ENCODE results near the gene RPN1.

RPN1 gene

GRCh38 chr3:128648940-128649663 lies 1.5 kb downstream of the RPN1 start:
- DNase-seq = peak in 1 of 2 experiments; percentile 18

DNA sequence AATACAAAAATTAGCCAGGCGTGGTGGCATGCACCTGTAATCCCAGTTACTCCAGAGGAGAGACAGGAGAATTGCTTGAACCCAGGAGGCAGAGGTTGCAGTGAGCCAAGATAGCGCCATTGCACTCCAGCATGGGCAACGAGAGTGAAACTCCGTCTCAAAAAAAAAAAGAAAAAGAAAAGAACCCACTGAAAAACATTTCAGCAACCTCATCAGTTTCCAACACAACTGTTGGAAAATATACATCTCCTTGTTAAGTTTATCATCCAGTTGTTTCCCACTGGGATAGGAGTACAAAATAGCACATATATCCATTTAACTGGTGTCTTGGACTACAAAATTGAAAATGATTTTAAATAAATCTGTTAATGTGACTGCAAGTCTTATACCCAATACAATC lies 2.2 kb downstream of the RPN1 start:
- DNase-seq = no peak

- no peak for DNase-seq
These were observed 3.3 kb downstream of the RPN1 start for GRCh38 chr3:128647307-128647706.

DNA sequence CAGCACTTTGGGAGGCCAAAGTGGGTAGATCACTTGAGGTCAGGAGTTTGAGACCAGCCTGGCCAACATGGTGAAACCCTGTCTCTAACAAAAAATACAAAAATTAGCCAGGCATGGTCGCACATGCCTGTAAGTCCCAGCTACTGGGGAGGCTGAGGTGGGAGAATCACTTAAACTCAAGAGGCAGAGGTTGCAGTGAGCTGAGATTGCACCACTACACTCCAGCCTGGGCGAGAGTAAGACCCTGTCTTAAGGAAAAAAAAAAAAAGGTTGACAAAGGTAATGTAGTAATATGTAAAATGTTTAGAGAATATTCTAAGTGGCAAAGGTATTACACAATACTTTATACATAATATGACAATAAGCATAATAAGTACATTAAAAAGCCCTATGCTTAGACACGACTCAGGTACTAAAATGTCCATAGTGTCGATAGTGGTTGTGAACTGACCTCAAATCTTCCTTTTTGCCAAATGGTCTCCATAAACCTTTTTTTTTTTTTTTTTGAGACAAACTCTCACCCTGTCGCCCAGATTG lies 16.5 kb downstream of the RPN1 start:
- DNase-seq = no peak

DNA sequence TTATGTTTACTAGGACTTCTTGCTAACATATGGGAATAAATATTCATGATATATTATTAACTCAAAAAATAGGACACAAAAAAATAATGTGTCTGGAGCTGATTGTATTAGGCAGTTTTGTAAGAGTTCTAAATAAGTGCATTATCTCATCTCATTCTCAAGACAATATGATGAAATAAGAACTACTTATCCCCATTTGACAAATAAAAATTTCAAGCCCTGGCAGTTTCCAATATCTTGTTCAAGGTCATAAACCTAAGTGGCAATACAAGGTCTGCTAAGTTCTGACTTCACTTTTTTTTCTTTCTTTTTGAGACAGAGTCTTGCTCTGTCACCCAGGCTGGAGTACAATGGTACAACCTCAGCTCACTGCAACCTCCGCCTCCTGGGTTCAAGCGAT lies 18.3 kb downstream of the RPN1 start:
- no peak for DNase-seq

GRCh38 chr3:128629936-128630335 lies 20.7 kb downstream of the RPN1 start:
- no peak for DNase-seq

- no peak for DNase-seq
These were observed 25.1 kb downstream of the RPN1 start for GRCh38 chr3:128625409-128625945.

- peak in 1 of 2 experiments; percentile 17 for DNase-seq
These were observed 26.0 kb downstream of the RPN1 start for GRCh38 chr3:128624526-128625138.

DNA sequence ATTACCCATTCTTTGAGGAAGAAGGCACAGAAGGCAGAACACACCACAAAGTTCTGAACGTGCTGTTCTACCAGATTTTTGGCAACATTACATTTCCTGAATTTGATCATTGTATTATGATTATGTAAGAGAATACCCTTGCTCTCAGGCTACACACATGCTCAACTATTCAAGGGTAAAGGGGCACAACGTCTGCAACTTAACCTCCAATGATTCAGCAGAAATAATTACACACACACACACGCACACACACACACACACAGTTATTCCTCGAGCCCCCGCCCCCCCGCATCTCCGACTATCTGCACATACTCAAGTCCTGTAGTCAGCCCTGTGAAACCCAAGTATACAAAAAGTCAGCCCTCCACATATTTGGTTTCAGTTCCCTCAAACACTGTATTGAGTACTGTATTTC lies 26.8 kb downstream of the RPN1 start:
- no peak for DNase-seq

GRCh38 chr3:128621931-128622330 lies 28.7 kb downstream of the RPN1 start:
- DNase-seq = no peak

DNA sequence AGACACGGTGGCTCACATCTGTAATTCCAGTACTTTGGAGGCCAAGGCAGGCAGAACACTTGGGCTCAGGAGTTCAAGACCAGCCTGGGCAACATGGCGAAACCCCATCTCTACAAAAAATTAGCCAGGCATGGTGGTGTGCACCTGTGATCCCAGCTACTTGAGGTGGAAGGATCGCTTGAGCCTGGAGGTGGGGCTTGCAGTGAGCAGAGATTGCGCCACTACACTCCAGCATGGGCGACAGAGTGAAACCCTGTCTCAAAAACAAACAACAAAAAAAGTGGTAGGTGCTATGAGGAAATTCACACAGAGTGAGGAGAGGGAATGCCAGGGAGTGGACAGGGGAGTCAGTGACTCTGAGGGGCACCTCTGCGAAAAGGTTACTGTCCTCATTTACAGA lies 29.4 kb downstream of the RPN1 start:
- no peak for DNase-seq

- DNase-seq = no peak
These were observed 30.3 kb downstream of the RPN1 start for GRCh38 chr3:128620268-128620691.

DNA sequence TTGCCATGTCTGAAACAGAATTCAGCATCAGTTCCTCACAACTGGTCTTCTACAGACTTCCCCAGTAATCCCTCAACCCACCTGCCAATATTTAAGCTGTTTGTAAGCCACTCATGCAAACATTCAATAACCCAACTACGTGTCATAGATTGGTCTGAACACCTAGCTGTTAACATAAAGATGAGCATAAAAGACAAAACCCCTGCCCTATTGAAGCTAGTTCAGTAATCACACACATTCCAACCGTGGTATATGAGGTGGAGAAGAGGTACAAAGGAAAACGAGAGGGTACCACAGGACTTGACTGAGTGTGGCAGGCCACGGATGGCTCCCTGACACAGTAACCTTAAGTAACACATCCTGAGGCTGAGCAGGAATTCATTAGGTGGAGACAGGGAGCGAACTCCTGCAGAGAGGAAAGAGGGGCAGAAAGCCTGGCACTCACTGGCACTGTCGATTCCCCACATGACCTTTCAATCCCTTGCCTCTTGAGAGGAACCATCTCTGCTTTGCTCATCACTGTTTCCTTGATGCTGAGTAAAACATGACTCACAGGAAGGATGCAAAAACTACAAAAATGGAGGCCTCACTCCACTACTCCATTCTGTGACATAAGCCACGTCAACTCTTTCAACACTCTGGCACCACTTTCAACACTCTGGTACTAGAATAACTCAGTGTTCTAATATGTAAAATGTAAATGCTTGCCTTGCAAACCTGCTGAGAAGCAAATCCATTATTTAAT lies 31.3 kb downstream of the RPN1 start:
- no peak for DNase-seq

- no peak for DNase-seq
These were observed 32.3 kb downstream of the RPN1 start for GRCh38 chr3:128618398-128618726.

GRCh38 chr3:128617557-128618397 lies 32.8 kb downstream of the RPN1 start:
- peak; percentile 98 for DNase-seq

DNA sequence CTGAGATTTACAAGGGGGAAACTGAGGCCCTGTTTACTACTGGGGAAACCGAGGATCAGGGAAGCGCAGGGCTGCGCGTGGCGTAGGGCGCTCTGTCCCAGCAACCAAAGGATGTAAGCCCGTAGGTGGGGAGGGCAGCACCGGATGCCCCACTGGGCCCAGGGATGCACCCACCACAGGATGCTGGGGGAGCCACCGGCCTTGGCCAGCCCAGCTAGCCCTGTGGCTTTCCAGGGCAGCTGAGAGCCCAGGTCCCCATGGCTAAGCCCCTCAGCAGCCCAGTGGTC lies 33.4 kb downstream of the RPN1 start:
- DNase-seq = no peak

GRCh38 chr3:128616516-128617269 lies 33.9 kb downstream of the RPN1 start:
- no peak for DNase-seq

DNA sequence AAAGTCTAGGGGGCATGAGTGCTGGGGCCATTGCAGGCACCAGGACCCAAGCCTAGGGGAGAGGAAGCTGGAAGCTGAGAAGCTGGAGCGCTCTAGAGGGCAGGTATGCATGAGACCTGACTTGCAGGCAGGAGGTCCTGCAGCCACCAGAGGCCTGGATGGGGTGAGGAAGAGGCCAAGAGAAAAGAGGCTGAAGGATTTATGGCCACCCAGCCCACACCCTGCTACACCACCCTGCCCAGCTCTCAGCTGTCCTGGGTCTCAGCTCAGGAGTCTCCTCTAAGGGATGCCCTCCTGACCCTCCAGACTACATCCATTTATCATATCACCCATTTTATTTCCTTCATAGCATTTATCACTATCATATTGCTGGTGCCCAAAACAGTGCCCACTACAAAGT lies 36.5 kb downstream of the RPN1 start:
- no peak for DNase-seq

- no peak for DNase-seq
These were observed 37.4 kb downstream of the RPN1 start for GRCh38 chr3:128613083-128613829.

- DNase-seq = no peak
These were observed 40.1 kb downstream of the RPN1 start for GRCh38 chr3:128610451-128611070.

- no peak for DNase-seq
These were observed 41.3 kb downstream of the RPN1 start for GRCh38 chr3:128609294-128609693.
